Progenitor cell of endocrine pancreas (in vitro differentiated cells): Measurements from ENCODE around the gene FRRS1. TPM values are rescaled to one million over a fixed set of nuclear protein-coding genes. Genes with fewer than 3 reads are reported as not detected.

Experiments used
- DNase-seq: peaks from one replicate; pipeline ENCODE4 v3.0.0; 2021; ENCODE audit warnings: low spot score; ENCODE audit not compliant: unreplicated experiment
- H3K27ac Mint-ChIP-seq: 2 replicates; pipeline ENCODE4 v1.8.0; 2021; ENCODE audit warnings: mild to moderate bottlenecking, moderate library complexity, mixed read lengths
- H3K27me3 Mint-ChIP-seq: 2 replicates; pipeline ENCODE4 v1.8.0; 2021; ENCODE audit warnings: mixed read lengths
- H3K36me3 Mint-ChIP-seq: 2 replicates; pipeline ENCODE4 v1.8.0; 2022; ENCODE audit warnings: mixed read lengths; ENCODE audit not compliant: insufficient read depth
- H3K4me1 Mint-ChIP-seq: 2 replicates; pipeline ENCODE4 v1.8.0; 2021; ENCODE audit warnings: low read depth, mixed read lengths
- H3K4me3 Mint-ChIP-seq: 2 replicates; pipeline ENCODE4 v1.8.0; 2021; ENCODE audit warnings: low read depth, mild to moderate bottlenecking, moderate library complexity, mixed read lengths
- H3K9me3 Mint-ChIP-seq: 2 replicates; pipeline ENCODE4 v1.8.0; 2021; ENCODE audit warnings: low read depth, mixed read lengths
- total RNA-seq: library from RNA; stranded (reverse); gene quantifications from 2 replicates; pipeline ENCODE4 v1.2.1, GENCODE V29; 2021
- TF ChIP-seq, protein P1 (sequence below): fragments of 200-600 bp; sonication (generic); IDR thresholded peaks from one replicate; pipeline ENCODE4 v1.5.0; 2021; ENCODE audit warnings: antibody characterized with exemption, mild to moderate bottlenecking; ENCODE audit not compliant: unreplicated experiment

The FRRS1 gene
- total RNA-seq, 1 donor from 2014 or later, result 8.6 TPM

- peaks cover 16% of the 10 kb centered on the region for H3K4me1 Mint-ChIP-seq
- H3K27ac Mint-ChIP-seq, result no peak overlapping the region
- no peak for DNase-seq
- no peaks in the 10 kb centered on the region for H3K9me3 Mint-ChIP-seq
- no peaks in the 10 kb centered on the region for H3K36me3 Mint-ChIP-seq
- H3K27me3 Mint-ChIP-seq, result no peaks in the 10 kb centered on the region
- TF ChIP-seq, protein P1, sequence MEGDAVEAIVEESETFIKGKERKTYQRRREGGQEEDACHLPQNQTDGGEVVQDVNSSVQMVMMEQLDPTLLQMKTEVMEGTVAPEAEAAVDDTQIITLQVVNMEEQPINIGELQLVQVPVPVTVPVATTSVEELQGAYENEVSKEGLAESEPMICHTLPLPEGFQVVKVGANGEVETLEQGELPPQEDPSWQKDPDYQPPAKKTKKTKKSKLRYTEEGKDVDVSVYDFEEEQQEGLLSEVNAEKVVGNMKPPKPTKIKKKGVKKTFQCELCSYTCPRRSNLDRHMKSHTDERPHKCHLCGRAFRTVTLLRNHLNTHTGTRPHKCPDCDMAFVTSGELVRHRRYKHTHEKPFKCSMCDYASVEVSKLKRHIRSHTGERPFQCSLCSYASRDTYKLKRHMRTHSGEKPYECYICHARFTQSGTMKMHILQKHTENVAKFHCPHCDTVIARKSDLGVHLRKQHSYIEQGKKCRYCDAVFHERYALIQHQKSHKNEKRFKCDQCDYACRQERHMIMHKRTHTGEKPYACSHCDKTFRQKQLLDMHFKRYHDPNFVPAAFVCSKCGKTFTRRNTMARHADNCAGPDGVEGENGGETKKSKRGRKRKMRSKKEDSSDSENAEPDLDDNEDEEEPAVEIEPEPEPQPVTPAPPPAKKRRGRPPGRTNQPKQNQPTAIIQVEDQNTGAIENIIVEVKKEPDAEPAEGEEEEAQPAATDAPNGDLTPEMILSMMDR, result no peak
- no peak overlapping the region for H3K4me3 Mint-ChIP-seq
Observed at GRCh38 chr1:99675994-99676393, 90.4 kb downstream of the FRRS1 start.

GRCh38 chr1:99675292-99675691 lies 91.1 kb downstream of the FRRS1 start:
- TF ChIP-seq, protein P1, result no peak
- Mint-ChIP-seq H3K27ac (no peak overlapping the region), H3K27me3 (no peaks in the 10 kb centered on the region), H3K9me3 (no peaks in the 10 kb centered on the region), H3K36me3 (no peaks in the 10 kb centered on the region), H3K4me1 (peaks cover 16% of the 10 kb centered on the region), H3K4me3 (no peak overlapping the region)
- no peak for DNase-seq

- no peak for DNase-seq
- TF ChIP-seq, protein P1, result no peak
- H3K36me3 Mint-ChIP-seq, result no peaks in the 10 kb centered on the region
- H3K9me3 Mint-ChIP-seq, result no peaks in the 10 kb centered on the region
- H3K4me3 Mint-ChIP-seq, result no peak overlapping the region
- H3K4me1 Mint-ChIP-seq, result peaks cover 15% of the 10 kb centered on the region
- H3K27ac Mint-ChIP-seq, result no peak overlapping the region
- no peaks in the 10 kb centered on the region for H3K27me3 Mint-ChIP-seq
Observed at GRCh38 chr1:99674115-99675064, 92.0 kb downstream of the FRRS1 start.

DNA sequence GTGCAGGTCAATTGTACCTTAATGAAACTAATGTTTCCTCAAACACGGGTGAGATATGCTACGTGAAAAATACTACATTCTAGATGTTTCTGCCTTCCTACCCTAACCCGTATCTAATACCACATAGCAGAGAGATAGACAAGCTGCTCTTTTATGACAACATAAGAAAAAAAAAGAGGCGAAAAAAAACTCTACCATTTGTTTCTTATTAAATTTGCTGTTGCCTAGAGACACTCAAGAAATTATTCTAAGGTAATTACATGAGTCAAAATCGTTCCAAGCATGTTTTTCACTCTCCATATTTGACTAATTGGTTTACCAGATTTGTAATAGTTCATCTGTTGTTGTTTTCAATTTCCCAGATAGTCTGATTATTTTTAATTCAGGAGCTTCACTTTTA lies 93.1 kb downstream of the FRRS1 start:
- no peaks in the 10 kb centered on the region for H3K27me3 Mint-ChIP-seq

DNA sequence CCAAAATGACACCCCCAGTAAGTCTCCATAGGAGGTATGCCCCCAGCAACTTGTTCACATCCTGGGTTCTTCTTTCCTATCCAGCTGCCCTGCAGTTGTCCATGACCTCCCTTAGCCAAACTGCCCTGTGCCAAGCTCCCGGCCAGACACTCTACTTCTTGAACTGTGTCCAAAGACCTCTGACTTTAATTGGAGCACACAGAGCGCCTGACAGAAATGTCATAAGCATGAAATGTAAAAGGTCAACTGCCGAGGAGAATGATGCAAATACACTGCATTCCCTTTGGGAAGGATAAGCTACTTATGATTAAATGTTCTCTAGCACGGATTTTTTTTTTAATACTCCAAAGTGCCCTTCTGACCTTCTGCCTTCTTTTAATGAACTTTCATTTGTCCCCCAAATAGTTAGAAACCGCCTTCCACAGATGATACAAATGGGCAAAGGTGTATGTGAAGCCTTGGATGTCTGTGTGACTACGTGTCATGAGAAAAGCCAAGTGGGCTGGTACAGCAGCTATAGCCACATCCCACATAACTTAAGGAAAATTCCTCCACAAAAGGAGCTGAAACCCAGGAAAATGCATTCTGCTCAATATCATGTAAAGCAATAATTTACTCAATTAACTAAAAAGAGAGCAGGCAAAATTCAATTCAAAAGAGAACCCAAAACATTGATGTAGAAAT lies 93.8 kb downstream of the FRRS1 start:
- Mint-ChIP-seq H3K4me1 (peaks cover 14% of the 10 kb centered on the region), H3K9me3 (no peaks in the 10 kb centered on the region), H3K27ac (no peak overlapping the region), H3K4me3 (no peak overlapping the region), H3K36me3 (peaks cover 2% of the 10 kb centered on the region), H3K27me3 (no peaks in the 10 kb centered on the region)
- TF ChIP-seq, protein P1, result no peak
- no peak for DNase-seq

More for the DNA sequence above, 93.1 kb downstream of the FRRS1 start:
- no peak overlapping the region for H3K4me3 Mint-ChIP-seq
- no peaks in the 10 kb centered on the region for H3K9me3 Mint-ChIP-seq
- H3K36me3 Mint-ChIP-seq, result peaks cover under 1% of the 10 kb centered on the region
- no peak for DNase-seq
- no peak overlapping the region for H3K27ac Mint-ChIP-seq
- peaks cover 14% of the 10 kb centered on the region for H3K4me1 Mint-ChIP-seq
- TF ChIP-seq, protein P1, result no peak
